GM18868 (cell line): ENCODE measurements around the gene MACF1.
"Not testable (repeated sequence)": the region's sequence is repeated elsewhere in the genome, so short reads cannot be mapped to it uniquely, and the experiment has no call there.

Source experiments
- ATAC-seq: cut with Tn5 transposase; IDR thresholded peaks from one replicate; pipeline ENCODE4 v1.9.1; 2021; ENCODE audit warnings: mild to moderate bottlenecking, moderate library complexity; ENCODE audit not compliant: unreplicated experiment

The MACF1 gene

GRCh38 chr1:39526466-39527189 is 322.1 kb downstream of the MACF1 start:
- ATAC-seq = no peak

GRCh38 chr1:39527190-39527579 is 322.7 kb downstream of the MACF1 start:
- not testable (repeated sequence) for ATAC-seq

GRCh38 chr1:39528082-39528481 is 323.6 kb downstream of the MACF1 start:
- ATAC-seq = no peak

GRCh38 chr1:39529901-39530535 is 325.5 kb downstream of the MACF1 start:
- ATAC-seq = no peak

GRCh38 chr1:39531526-39531925 is 327.0 kb downstream of the MACF1 start:
- no peak for ATAC-seq

- no peak for ATAC-seq
Measured at GRCh38 chr1:39533442-39533841, 328.9 kb downstream of the MACF1 start.
